PC-3 (cell line): ENCODE data around the gene SYCN. TPM values are rescaled to one million over a fixed set of nuclear protein-coding genes. Genes with fewer than 3 reads are reported as not detected.
"Not testable (repeated sequence)": the region's sequence is repeated elsewhere in the genome, so short reads cannot be mapped to it uniquely, and the experiment has no call there.

Experiments
- ATAC-seq: fragments of 200-7000 bp; cut with Tn5 transposase; 2 replicates; pipeline ENCODE4 v1.9.1; 2020; ENCODE audit warnings: mild to moderate bottlenecking, moderate library complexity
- BruUV-seq: library from RNA; stranded (reverse); fragments of 400-500 nt; replicated peaks from 2 replicates; lab custom pipeline; 2021; lab: Mats Ljungman, UMichigan
- CTCF ChIA-PET: fragments of 300-600 bp; sonication (Branson Sonifier 250); formaldehyde crosslinking; loops from one replicate; lab custom pipeline; 2022; ENCODE audit warnings: antibody characterized with exemption; lab: Charles Lee
- POLR2A ChIA-PET: fragments of 300-600 bp; sonication (Branson Sonifier 250); formaldehyde crosslinking; loops from one replicate; lab custom pipeline; 2022; ENCODE audit warnings: antibody characterized with exemption; ENCODE audit not compliant: unreplicated experiment; lab: Charles Lee
- DNase-seq: peaks from one replicate; pipeline ENCODE4 v3.0.0-alpha.2; 2015
- H2AFZ ChIP-seq: fragments of 300-600 bp; sonication (generic); 2 replicates; pipeline ENCODE4 v1.6.0; 2016; ENCODE audit warnings: antibody characterized with exemption, low read length
- H3F3A ChIP-seq: fragments of 300-600 bp; sonication (generic); one replicate; pipeline ENCODE4 v1.6.0; 2017; ENCODE audit warnings: antibody characterized with exemption, low read length, control low read depth, mild to moderate bottlenecking; ENCODE audit not compliant: unreplicated experiment
- H3K27ac ChIP-seq: fragments of 300-600 bp; sonication (generic); 2 replicates; pipeline ENCODE4 v1.5.1; 2016; ENCODE audit warnings: mild to moderate bottlenecking, low read length
- H3K27me3 ChIP-seq: fragments of 300-600 bp; sonication (generic); 2 replicates; pipeline ENCODE4 v1.6.1; 2016; ENCODE audit warnings: low read length, mixed read lengths
- H3K36me3 ChIP-seq: fragments of 300-600 bp; sonication (generic); 2 replicates; pipeline ENCODE4 v1.6.1; 2016; ENCODE audit warnings: low read depth, mixed run types, low read length, mixed read lengths
- H3K4me1 ChIP-seq: fragments of 300-600 bp; sonication (generic); 2 replicates; pipeline ENCODE4 v1.5.1; 2016; ENCODE audit warnings: low read length; ENCODE audit not compliant: insufficient read depth
- H3K4me2 ChIP-seq: fragments of 300-600 bp; sonication (generic); 2 replicates; pipeline ENCODE4 v1.6.0; 2016; ENCODE audit warnings: low read length
- H3K4me3 ChIP-seq: fragments of 300-600 bp; sonication (generic); 2 replicates; pipeline ENCODE4 v1.5.1; 2016; ENCODE audit warnings: mild to moderate bottlenecking, low read length, mixed read lengths
- H3K79me2 ChIP-seq: fragments of 300-600 bp; sonication (generic); 2 replicates; pipeline ENCODE4 v1.6.1; 2017; ENCODE audit warnings: low read length, mixed read lengths
- H3K9ac ChIP-seq: fragments of 300-600 bp; sonication (generic); 2 replicates; pipeline ENCODE4 v1.6.0; 2016; ENCODE audit warnings: mild to moderate bottlenecking, low read length
- H3K9me2 ChIP-seq: fragments of 300-600 bp; sonication (generic); replicated peaks from 2 replicates; pipeline ENCODE4 v1.6.1; 2016; ENCODE audit warnings: mixed run types, low read length, mixed read lengths
- H3K9me3 ChIP-seq: fragments of 300-600 bp; sonication (generic); 2 replicates; pipeline ENCODE4 v1.6.1; 2016; ENCODE audit warnings: low read length, mixed read lengths
- H4K20me1 ChIP-seq: fragments of 300-600 bp; sonication (generic); 2 replicates; pipeline ENCODE4 v1.6.1; 2016; ENCODE audit warnings: low read length, mixed read lengths
- EZH2 ChIP-seq: fragments of 300-600 bp; sonication (generic); IDR thresholded peaks from one replicate; pipeline ENCODE4 v1.6.1; 2017; ENCODE audit warnings: antibody characterized with exemption, mild to moderate bottlenecking, low read length; ENCODE audit not compliant: unreplicated experiment
- EZH2phosphoT487 ChIP-seq: fragments of 300-600 bp; sonication (generic); IDR thresholded peaks from 2 replicates; pipeline ENCODE4 v1.6.1; 2018; ENCODE audit warnings: mild to moderate bottlenecking, antibody characterized with exemption, low read length, borderline replicate concordance
- intact Hi-C: fragments of 100-400 bp; cut with micrococcal nuclease; formaldehyde crosslinking; loops from 2 replicates; pipeline ENCODE4 v1.9.0; 2023
- total RNA-seq: library from RNA; depleted of rRNA; stranded (reverse); fragments of >200 nt; gene quantifications from 2 replicates; pipeline ENCODE4 v1.2.3, GENCODE V29; 2014
- TF ChIP-seq, protein P1 (sequence below): fragments of 300-600 bp; sonication (generic); conservative IDR thresholded peaks from 2 replicates; pipeline ENCODE4 v1.5.1; 2017; ENCODE audit warnings: antibody characterized with exemption, low read depth, mild to moderate bottlenecking, low read length

SYCN gene
- total RNA-seq, 1 experiment from 2014 or later, result not detected

DNA sequence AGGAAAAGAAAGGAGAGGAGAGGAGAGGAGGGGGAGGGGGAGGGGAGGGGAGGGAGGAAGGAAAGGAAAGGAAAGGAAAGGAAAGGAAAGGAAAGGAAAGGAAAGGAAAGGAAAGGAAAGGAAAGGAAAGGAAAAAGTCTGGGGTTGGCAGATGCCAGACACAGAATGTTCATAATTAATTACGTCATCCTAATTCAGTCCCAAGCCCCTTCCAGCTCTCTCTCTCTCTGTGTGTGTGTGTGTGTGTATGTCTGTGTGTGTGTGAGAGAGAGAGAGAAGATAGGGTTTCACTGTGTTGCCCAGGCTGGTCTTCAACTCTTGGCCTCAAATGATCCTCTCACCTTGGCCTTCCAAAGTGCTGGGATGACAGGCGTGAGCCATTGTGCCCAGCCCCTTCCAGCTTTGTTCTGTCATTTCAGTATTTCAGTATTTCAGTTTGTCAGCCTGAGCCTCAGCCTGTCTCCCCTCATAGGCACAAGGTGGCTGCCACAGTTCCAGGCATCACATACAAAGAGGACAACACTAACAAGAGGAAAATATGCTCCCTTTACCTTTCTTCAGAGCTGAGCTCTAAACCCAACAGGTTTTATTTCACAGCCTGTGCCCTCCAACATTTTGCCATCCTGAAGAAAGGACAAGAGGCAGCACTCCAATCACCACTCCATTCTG, 26.2 kb upstream of the SYCN start:
- no peaks in the 10 kb centered on the region for H3K36me3 ChIP-seq
- DNase-seq (no peak), ATAC-seq (no peak)
- H3K9me2 ChIP-seq, result no peaks in the 10 kb centered on the region
- no peak overlapping the region for H3K4me3 ChIP-seq
- H3K4me2 ChIP-seq, result no peak overlapping the region
- no peak overlapping the region for H2AFZ ChIP-seq
- H3K9ac ChIP-seq, result no peak overlapping the region
- CTCF ChIA-PET, result no interaction called here
- BruUV-seq, result no TSS peak
- H3K27ac ChIP-seq, result no peak overlapping the region
- TF ChIP-seq, protein P1, sequence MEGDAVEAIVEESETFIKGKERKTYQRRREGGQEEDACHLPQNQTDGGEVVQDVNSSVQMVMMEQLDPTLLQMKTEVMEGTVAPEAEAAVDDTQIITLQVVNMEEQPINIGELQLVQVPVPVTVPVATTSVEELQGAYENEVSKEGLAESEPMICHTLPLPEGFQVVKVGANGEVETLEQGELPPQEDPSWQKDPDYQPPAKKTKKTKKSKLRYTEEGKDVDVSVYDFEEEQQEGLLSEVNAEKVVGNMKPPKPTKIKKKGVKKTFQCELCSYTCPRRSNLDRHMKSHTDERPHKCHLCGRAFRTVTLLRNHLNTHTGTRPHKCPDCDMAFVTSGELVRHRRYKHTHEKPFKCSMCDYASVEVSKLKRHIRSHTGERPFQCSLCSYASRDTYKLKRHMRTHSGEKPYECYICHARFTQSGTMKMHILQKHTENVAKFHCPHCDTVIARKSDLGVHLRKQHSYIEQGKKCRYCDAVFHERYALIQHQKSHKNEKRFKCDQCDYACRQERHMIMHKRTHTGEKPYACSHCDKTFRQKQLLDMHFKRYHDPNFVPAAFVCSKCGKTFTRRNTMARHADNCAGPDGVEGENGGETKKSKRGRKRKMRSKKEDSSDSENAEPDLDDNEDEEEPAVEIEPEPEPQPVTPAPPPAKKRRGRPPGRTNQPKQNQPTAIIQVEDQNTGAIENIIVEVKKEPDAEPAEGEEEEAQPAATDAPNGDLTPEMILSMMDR, result no peak
- no peak for TF ChIP-seq EZH2
- TF ChIP-seq EZH2phosphoT487, result no peak
- intact Hi-C loops, result no loop called here
- H3K27me3 ChIP-seq, result no peaks in the 10 kb centered on the region
- no peaks in the 10 kb centered on the region for H3F3A ChIP-seq
- POLR2A ChIA-PET, result no interaction called here
- no peaks in the 10 kb centered on the region for H3K4me1 ChIP-seq
- H4K20me1 ChIP-seq, result no peaks in the 10 kb centered on the region
- H3K9me3 ChIP-seq, result no peaks in the 10 kb centered on the region
- no peaks in the 10 kb centered on the region for H3K79me2 ChIP-seq

DNA sequence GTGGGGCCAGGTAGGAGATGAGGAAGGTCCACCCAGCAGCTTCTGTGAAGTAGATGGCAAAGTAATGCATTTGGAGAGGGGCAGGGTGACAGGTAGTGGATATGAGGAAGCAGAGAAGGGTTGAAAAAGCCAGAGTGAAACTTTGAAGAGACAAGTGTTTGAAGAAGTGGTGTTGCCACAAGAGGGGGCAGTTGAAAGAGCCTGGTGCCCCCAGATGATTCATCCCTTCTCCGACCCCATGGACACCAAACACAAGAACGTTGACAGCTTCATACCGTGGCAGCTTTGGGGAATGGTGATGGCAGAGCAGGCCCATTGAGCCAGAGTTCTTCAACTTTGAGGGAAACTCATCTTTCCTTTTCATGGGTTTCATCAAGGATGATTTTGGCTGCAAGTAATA, 20.8 kb upstream of the SYCN start:
- H2AFZ ChIP-seq, result no peak overlapping the region
- no peak for DNase-seq
- no peaks in the 10 kb centered on the region for H3K79me2 ChIP-seq
- H3K9ac ChIP-seq, result no peak overlapping the region
- H3K9me2 ChIP-seq, result no peaks in the 10 kb centered on the region
- H3K9me3 ChIP-seq, result no peaks in the 10 kb centered on the region
- H3K27me3 ChIP-seq, result no peaks in the 10 kb centered on the region
- no peaks in the 10 kb centered on the region for H4K20me1 ChIP-seq
- ChIA-PET POLR2A (no interaction called here), CTCF (no interaction called here)
- intact Hi-C loops, result no loop called here
- H3K27ac ChIP-seq, result no peak overlapping the region
- no TSS peak for BruUV-seq
- no peaks in the 10 kb centered on the region for H3K36me3 ChIP-seq
- TF ChIP-seq, protein P1, result no peak
- no peak for TF ChIP-seq EZH2phosphoT487
- TF ChIP-seq EZH2, result no peak
- no peak overlapping the region for H3K4me2 ChIP-seq
- H3F3A ChIP-seq, result no peaks in the 10 kb centered on the region
- ATAC-seq, result no peak
- no peaks in the 10 kb centered on the region for H3K4me1 ChIP-seq
- H3K4me3 ChIP-seq, result no peak overlapping the region

DNA sequence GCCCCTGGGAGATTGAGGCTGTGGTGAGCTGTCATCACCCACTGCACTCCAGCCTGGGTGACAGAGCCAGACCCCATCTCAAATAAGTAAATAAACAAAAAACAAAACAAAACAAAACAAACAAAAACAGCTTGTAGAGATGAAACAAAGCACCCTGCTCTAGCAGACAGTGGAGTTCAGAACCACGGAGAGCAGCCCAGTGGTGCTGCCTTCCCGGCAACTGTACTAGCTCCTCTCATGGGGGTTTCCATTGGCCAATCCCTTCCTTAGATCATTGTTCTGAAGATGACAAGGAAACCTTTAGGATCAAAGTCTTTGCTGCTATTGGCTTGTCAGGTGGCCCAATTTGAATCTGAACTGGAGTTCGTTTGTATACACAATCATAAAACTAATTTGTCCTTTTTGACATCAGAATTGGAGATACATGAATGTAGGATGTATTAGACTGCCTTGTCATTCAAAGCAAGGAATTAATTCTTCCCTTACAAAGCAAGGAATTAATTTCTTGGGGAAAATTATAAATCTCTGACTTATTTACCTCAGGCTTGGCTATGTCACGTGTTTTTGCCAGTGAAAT, 19.7 kb upstream of the SYCN start:
- TF ChIP-seq EZH2phosphoT487, result no peak
- no peak for TF ChIP-seq EZH2
- TF ChIP-seq, protein P1, result no peak
- Histone ChIP-seq H3K4me1 (no peaks in the 10 kb centered on the region), H3K9me2 (no peaks in the 10 kb centered on the region), H3K36me3 (no peaks in the 10 kb centered on the region), H3F3A (no peaks in the 10 kb centered on the region), H2AFZ (no peak overlapping the region), H3K4me3 (no peak overlapping the region), H3K9ac (no peak overlapping the region), H3K27ac (no peak overlapping the region), H3K79me2 (no peaks in the 10 kb centered on the region), H3K9me3 (no peaks in the 10 kb centered on the region), H4K20me1 (no peaks in the 10 kb centered on the region), H3K4me2 (no peak overlapping the region), H3K27me3 (no peaks in the 10 kb centered on the region)
- CTCF ChIA-PET, result no interaction called here
- DNase-seq, result peak; percentile 25
- intact Hi-C loops, result no loop called here
- no TSS peak for BruUV-seq
- no peak for ATAC-seq
- POLR2A ChIA-PET, result no interaction called here

DNA sequence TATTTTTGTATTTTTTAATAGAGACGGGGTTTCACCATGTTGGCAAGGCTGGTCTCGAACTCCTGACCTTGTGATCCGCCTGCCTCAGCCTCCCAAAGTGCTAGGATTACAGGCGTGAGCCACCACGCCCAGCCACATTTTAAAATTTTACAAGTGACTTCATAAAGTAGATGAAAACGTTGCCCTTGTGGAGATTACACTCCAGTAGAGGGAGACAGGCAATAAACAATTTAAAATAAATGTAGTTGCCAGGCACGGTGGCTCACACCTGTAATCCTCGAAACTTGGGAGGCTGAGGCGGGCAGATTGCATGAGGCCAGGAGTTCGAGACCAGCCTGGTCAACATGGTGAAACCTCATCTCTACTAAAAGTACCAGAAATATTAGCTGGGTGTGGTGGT, 15.0 kb upstream of the SYCN start:
- H3K27me3 ChIP-seq, H3K9me3 ChIP-seq, H3K79me2 ChIP-seq, H3K4me1 ChIP-seq, H3K9me2 ChIP-seq, H3F3A ChIP-seq, CTCF ChIA-PET, DNase-seq, H4K20me1 ChIP-seq, H3K36me3 ChIP-seq, H3K9ac ChIP-seq, POLR2A ChIA-PET, BruUV-seq, H3K4me3 ChIP-seq, H3K4me2 ChIP-seq, H2AFZ ChIP-seq, H3K27ac ChIP-seq, intact Hi-C loops, ATAC-seq: not testable (repeated sequence)
